GM19238 (cell line): ENCODE data around the gene MSGN1.
"Not testable (repeated sequence)": the region's sequence is repeated elsewhere in the genome, so short reads cannot be mapped to it uniquely, and the experiment has no call there.

Experiments used
- DNase-seq: peaks from one replicate; pipeline ENCODE4 v3.0.0; 2011; ENCODE audit warnings: low spot score; ENCODE audit not compliant: insufficient read length

The MSGN1 gene

GRCh38 chr2:17805166-17805565 is 11.1 kb upstream of the MSGN1 start:
- no peak for DNase-seq

- no peak for DNase-seq
Observed at GRCh38 chr2:17805717-17806363, 10.4 kb upstream of the MSGN1 start.

- no peak for DNase-seq
Observed at GRCh38 chr2:17813010-17813741, 3.1 kb upstream of the MSGN1 start.

GRCh38 chr2:17813742-17814473 is 2.4 kb upstream of the MSGN1 start:
- DNase-seq: peak; percentile 53

GRCh38 chr2:17814601-17815000 is 1.7 kb upstream of the MSGN1 start:
- DNase-seq: no peak

GRCh38 chr2:17815468-17816184 is 634 bp upstream of the MSGN1 start:
- DNase-seq: no peak

- DNase-seq: no peak
Observed at GRCh38 chr2:17818235-17818815, 2.1 kb downstream of the MSGN1 start.

- no peak for DNase-seq
Observed at GRCh38 chr2:17821080-17821479, 4.8 kb downstream of the MSGN1 start.

GRCh38 chr2:17821535-17822444 is 5.5 kb downstream of the MSGN1 start:
- no peak for DNase-seq

GRCh38 chr2:17822445-17823117 is 6.3 kb downstream of the MSGN1 start:
- DNase-seq: no peak

- not testable (repeated sequence) for DNase-seq
Observed at GRCh38 chr2:17823646-17824045, 7.4 kb downstream of the MSGN1 start.

- DNase-seq: no peak
Observed at GRCh38 chr2:17827316-17827715, 11.1 kb downstream of the MSGN1 start.

GRCh38 chr2:17827785-17828184 is 11.5 kb downstream of the MSGN1 start:
- DNase-seq: no peak

- DNase-seq: peak; percentile 43
Observed at GRCh38 chr2:17830053-17831034, 14.1 kb downstream of the MSGN1 start.

- DNase-seq: no peak
Observed at GRCh38 chr2:17835516-17835915, 19.3 kb downstream of the MSGN1 start.

GRCh38 chr2:17839959-17840358 is 23.7 kb downstream of the MSGN1 start:
- no peak for DNase-seq

- no peak for DNase-seq
Observed at GRCh38 chr2:17843457-17843856, 27.2 kb downstream of the MSGN1 start.

- DNase-seq: no peak
Observed at GRCh38 chr2:17845806-17846205, 29.5 kb downstream of the MSGN1 start.

GRCh38 chr2:17846676-17847075 is 30.4 kb downstream of the MSGN1 start:
- DNase-seq: no peak
